HepG2 (cell line): ENCODE results near the gene APBA1. TPM values are rescaled to one million over a fixed set of nuclear protein-coding genes. Genes with fewer than 3 reads are reported as not detected.

Source experiments
- ATAC-seq: fragments of 200-7000 bp; cut with Tn5 transposase; 3 replicates; pipeline ENCODE4 v1.9.1; 2020; ENCODE audit warnings: mild to moderate bottlenecking, moderate library complexity
- BruUV-seq: library from RNA; stranded (reverse); fragments of 400-500 nt; replicated peaks from 2 replicates; lab custom pipeline; 2021; lab: Mats Ljungman, UMichigan
- CTCF ChIA-PET: fragments of 300-600 bp; formaldehyde crosslinking; extraction: SDS; loops from one replicate; lab custom pipeline; 2021; ENCODE audit warnings: low total read pairs, inconsistent platforms, low intra/inter-chr PET ratio; lab: Yijun Ruan, JAX
- POLR2A ChIA-PET: fragments of 350-600 bp; sonication (Branson Sonifier 250); formaldehyde crosslinking; loops from one replicate; lab custom pipeline; 2020; ENCODE audit warnings: antibody characterized with exemption, inconsistent platforms; lab: Yijun Ruan, JAX
- DNase-seq: peaks from one replicate; pipeline ENCODE4 v3.0.0-alpha.2; 2015; ENCODE audit warnings: low spot score
- FAIRE-seq: peaks from 3 replicates; lab custom pipeline; 2011; peaks lifted over from hg19 to GRCh38; lab: Jason Lieb, UNC
- H2AFZ ChIP-seq: one replicate; pipeline ENCODE4 v1.6.1; 2011; ENCODE audit warnings: low read length, inconsistent platforms
- H3K27ac ChIP-seq: fragments of 300-600 bp; 3 replicates; pipeline ENCODE4 v1.8.0; 2011; ENCODE audit warnings: mixed run types, mild to moderate bottlenecking, mixed read lengths, low read length, inconsistent platforms; ENCODE audit not compliant: insufficient read depth; ENCODE audit errors: extremely low read length
- H3K27me3 ChIP-seq, 2 experiments: fragments of 200-600 bp in 1 of 2; 2 replicates in 1 of 2; 3 replicates in 1 of 2; pipeline versions ENCODE4 v1.6.0 to v1.8.0; 2011; ENCODE audit warnings: low read length in 2 of 2, mild to moderate bottlenecking in 2 of 2, moderate library complexity in 2 of 2, inconsistent platforms in 1 of 2; ENCODE audit not compliant: insufficient read depth in 2 of 2, control insufficient read depth in 1 of 2
- H3K36me3 ChIP-seq, 2 experiments: fragments of 200-600 bp in 1 of 2; replicated peaks in 1 of 2; 2 replicates in 1 of 2; 3 replicates in 1 of 2; pipeline versions ENCODE4 v1.5.1 to v1.8.0; 2011; ENCODE audit warnings: low read length in 2 of 2, inconsistent platforms in 1 of 2; ENCODE audit not compliant: insufficient read depth in 2 of 2, control insufficient read depth in 1 of 2
- H3K4me1 ChIP-seq: 2 replicates; pipeline ENCODE4 v1.5.1; 2012; ENCODE audit warnings: low read length, inconsistent platforms; ENCODE audit not compliant: insufficient read depth
- H3K4me2 ChIP-seq: 2 replicates; pipeline ENCODE4 v1.6.0; 2011; ENCODE audit warnings: low read depth, low read length, inconsistent platforms
- H3K4me3 ChIP-seq, 3 experiments: fragments of 200-600 bp in 1 of 3; sonication (generic), shearing (Covaris generic) in 1 of 3; replicated peaks in 1 of 3; 2 replicates each; pipeline ENCODE4 v1.5.1; 2011 to 2016; ENCODE audit warnings: low read length in 3 of 3, inconsistent platforms in 2 of 3, low read depth in 2 of 3, mild to moderate bottlenecking in 2 of 3, control low read depth in 1 of 3, mixed read lengths in 1 of 3; ENCODE audit not compliant: insufficient read depth in 1 of 3
- H3K79me2 ChIP-seq: one replicate; pipeline ENCODE4 v1.6.1; 2011; ENCODE audit warnings: low read length, inconsistent platforms; ENCODE audit not compliant: insufficient read depth
- H3K9ac ChIP-seq: 2 replicates; pipeline ENCODE4 v1.6.0; 2011; ENCODE audit warnings: mild to moderate bottlenecking, low read depth, low read length, inconsistent platforms; ENCODE audit not compliant: insufficient read depth
- H3K9me3 ChIP-seq: 2 replicates; pipeline ENCODE4 v1.5.1; 2012; ENCODE audit warnings: mild to moderate bottlenecking, low read length
- H4K20me1 ChIP-seq: 2 replicates; pipeline ENCODE4 v1.6.0; 2011; ENCODE audit warnings: inconsistent platforms, mild to moderate bottlenecking, low read length, moderate library complexity; ENCODE audit not compliant: insufficient read depth
- ATAD3A ChIP-seq: sonication (generic); formaldehyde crosslinking; IDR thresholded peaks from 2 replicates; pipeline ENCODE4 v1.4.0; 2020; ENCODE audit warnings: missing genetic modification reagents
- ATF4 ChIP-seq, 2 experiments: fragments of 450-650 bp in 1 of 2; sonication (generic) in 1 of 2; formaldehyde crosslinking; IDR thresholded peaks; 2 replicates each; pipeline versions ENCODE4 v1.5.0 to v1.8.0; 2020 to 2022; ENCODE audit warnings: mild to moderate bottlenecking in 1 of 2, missing genetic modification reagents in 1 of 2
- BRF2 ChIP-seq: sonication (generic); formaldehyde crosslinking; IDR thresholded peaks from 2 replicates; pipeline ENCODE4 v1.8.1; 2022; ENCODE audit warnings: mild to moderate bottlenecking, missing genetic modification reagents
- CCAR2 ChIP-seq: fragments of 200-400 bp; formaldehyde crosslinking; optimal IDR thresholded peaks from 2 replicates; pipeline ENCODE3; 2018; ENCODE audit warnings: low read depth, mild to moderate bottlenecking, low read length, moderate library complexity
- ELF1 ChIP-seq: sonication (generic); formaldehyde crosslinking; IDR thresholded peaks from 2 replicates; pipeline ENCODE4 v1.4.0; 2020; ENCODE audit warnings: missing genetic modification reagents
- KDM6A ChIP-seq: IDR thresholded peaks from 2 replicates; pipeline ENCODE4 v1.6.1; 2016; ENCODE audit warnings: low read depth
- KLF6 ChIP-seq: IDR thresholded peaks from 2 replicates; pipeline ENCODE4 v1.8.0; 2016; ENCODE audit warnings: missing biosample characterization, missing genetic modification reagents
- MBD4 ChIP-seq: IDR thresholded peaks from 2 replicates; pipeline ENCODE4 v1.6.1; 2012; ENCODE audit warnings: low read length, inconsistent platforms, borderline replicate concordance
- RAD51 ChIP-seq: fragments of 450-650 bp; IDR thresholded peaks from 2 replicates; pipeline ENCODE4 v1.6.1; 2016; ENCODE audit warnings: borderline replicate concordance
- SCMH1 ChIP-seq: sonication (generic); formaldehyde crosslinking; IDR thresholded peaks from 2 replicates; pipeline ENCODE4 v1.9.0; 2021; ENCODE audit warnings: missing genetic modification reagents, mild to moderate bottlenecking, borderline replicate concordance
- THAP9 ChIP-seq: sonication (generic); formaldehyde crosslinking; IDR thresholded peaks from 2 replicates; pipeline ENCODE4; 2020; ENCODE audit warnings: missing genetic modification reagents, mild to moderate bottlenecking, borderline replicate concordance
- ZNF333 ChIP-seq: sonication (generic); formaldehyde crosslinking; IDR thresholded peaks from 2 replicates; pipeline ENCODE4 v1.4.0; 2020; ENCODE audit warnings: mild to moderate bottlenecking, missing genetic modification reagents, borderline replicate concordance
- ZNF354B ChIP-seq: sonication (generic); formaldehyde crosslinking; IDR thresholded peaks from 2 replicates; pipeline ENCODE4 v1.8.0; 2022; ENCODE audit warnings: mild to moderate bottlenecking, missing genetic modification reagents
- ZNF652 ChIP-seq: IDR thresholded peaks from 2 replicates; pipeline ENCODE4 v1.6.1; 2016; ENCODE audit warnings: low read depth, borderline replicate concordance
- WGBS: methylation state at CpG from one replicate; pipeline ENCODE4 v1.1.6; 2017; ENCODE audit warnings: low lambda C conversion rate; 5-methylcytosine and 5-hydroxymethylcytosine counted together
- in situ Hi-C: cut with HindIII; loops from 2 replicates; pipeline ENCODE4 v1.10.0; 2017; ENCODE audit warnings: low pct_unique_long_range_greater_than_20kb; ENCODE audit not compliant: extremely low pct_ligation_motif_present
- intact Hi-C: fragments of 100-400 bp; cut with micrococcal nuclease; formaldehyde crosslinking; loops from one replicate; pipeline ENCODE4 v1.10.0; 2022; ENCODE audit not compliant: unreplicated experiment
- polyA plus RNA-seq, 8 experiments: library from polyadenylated mRNA; depleted of rRNA in 3 of 8; stranded (reverse) in 7 of 8; unstranded in 1 of 8; fragments of >200 nt; fragmentation: Illumina TruSeq in 4 of 8; extraction: Trizol in 4 of 8; gene quantifications; 2 replicates each; pipeline versions ENCODE4 v1.2.1 to v1.2.3, GENCODE V29; 2011 to 2016; ENCODE audit warnings: low read depth in 4 of 8, missing spikeins in 1 of 8, mixed read lengths in 1 of 8; ENCODE audit not compliant: insufficient read depth in 1 of 8
- total RNA-seq, 5 experiments: library from RNA; depleted of rRNA; stranded (reverse); fragments of >200 nt; fragmentation: Illumina TruSeq; extraction: Trizol; gene quantifications; 2 replicates each; pipeline ENCODE4 v1.2.3, GENCODE V29; 2016; ENCODE audit warnings: low read depth in 1 of 5

APBA1 gene
- total and polyA plus RNA-seq, 2 of the 13 experiments (the other 11 are each of a cell fraction or from before 2014, with no cell fraction given) = 0.15 TPM; not detected in 1

GRCh38 chr9:69411931-69412740 is 260.0 kb downstream of the APBA1 start (continued):
- no peak for TF ChIP-seq ELF1 (CRISPR knock-in tag)
- TF ChIP-seq ZNF354B (CRISPR knock-in tag) = no peak
- TF ChIP-seq THAP9 (CRISPR knock-in tag) = no peak
- no peak for TF ChIP-seq ATAD3A
- TF ChIP-seq ATF4 (CRISPR knock-in tag; IDR thresholded peaks at IDR 0.05) = no peak

GRCh38 chr9:69411246-69411645 is 260.9 kb downstream of the APBA1 start:
- no peak overlapping the region for H2AFZ ChIP-seq
- in situ Hi-C loops (no loop called here), intact Hi-C loops (no loop called here)
- TF ChIP-seq ZNF333 (CRISPR knock-in tag) (no peak), KLF6 (CRISPR knock-in tag) (no peak), ZNF652 (CRISPR knock-in tag) (no peak), SCMH1 (CRISPR knock-in tag) (no peak), BRF2 (CRISPR knock-in tag) (no peak), CCAR2 (no peak), KDM6A (CRISPR knock-in tag) (no peak), RAD51 (no peak), MBD4 (no peak)
- no peak overlapping the region for H3K4me2 ChIP-seq
- ChIA-PET POLR2A (no interaction called here), CTCF (no interaction called here)
- H3K36me3 ChIP-seq = no peaks in the 10 kb centered on the region
- DNase-seq (no peak), FAIRE-seq (no peak), ATAC-seq (no peak)
- H3K79me2 ChIP-seq = no peaks in the 10 kb centered on the region
- no peak overlapping the region for H3K4me3 ChIP-seq
- peaks cover 0 to 25% of the 10 kb centered on the region in 2 experiments; a peak in 2 of 5 replicates for H3K27me3 ChIP-seq
- no peak overlapping the region for H3K27ac ChIP-seq
- 71% methylated on average over 3 of the region's 3 CpGs for WGBS
- no peak overlapping the region for H3K9ac ChIP-seq
- no peaks in the 10 kb centered on the region for H4K20me1 ChIP-seq
- BruUV-seq = no TSS peak
- no peaks in the 10 kb centered on the region for H3K4me1 ChIP-seq
- H3K9me3 ChIP-seq = no peaks in the 10 kb centered on the region
